Hepatocyte (in vitro differentiated cells): ENCODE data around the gene CHST11. TPM values are rescaled to one million over a fixed set of nuclear protein-coding genes. Genes with fewer than 3 reads are reported as not detected.

ENCODE experiments used
- DNase-seq: peaks from one replicate; pipeline ENCODE4 v3.0.0-alpha.2; 2016; ENCODE audit warnings: low spot score
- H2AFZ ChIP-seq: fragments of 200-600 bp; sonication (generic); 2 replicates; pipeline ENCODE4 v1.6.0; 2016; ENCODE audit warnings: antibody characterized with exemption, mild to moderate bottlenecking
- H3K27ac ChIP-seq: fragments of 200-600 bp; sonication (generic); 2 replicates; pipeline ENCODE4 v1.5.1; 2016; ENCODE audit warnings: mild to moderate bottlenecking
- H3K27me3 ChIP-seq: fragments of 200-600 bp; sonication (generic); 2 replicates; pipeline ENCODE4 v1.6.1; 2016
- H3K36me3 ChIP-seq: fragments of 200-600 bp; sonication (generic); replicated peaks from 2 replicates; pipeline ENCODE4 v1.5.1; 2016; ENCODE audit warnings: low read depth; ENCODE audit not compliant: insufficient read depth
- H3K4me1 ChIP-seq: fragments of 200-600 bp; sonication (generic); 2 replicates; pipeline ENCODE4 v1.5.1; 2016; ENCODE audit warnings: mild to moderate bottlenecking, moderate library complexity; ENCODE audit not compliant: insufficient read depth
- H3K4me2 ChIP-seq: fragments of 200-600 bp; sonication (generic); 2 replicates; pipeline ENCODE4 v1.6.0; 2016
- H3K4me3 ChIP-seq: fragments of 200-600 bp; sonication (generic); 2 replicates; pipeline ENCODE4 v1.5.1; 2016; ENCODE audit warnings: mild to moderate bottlenecking
- H3K79me2 ChIP-seq: fragments of 200-600 bp; sonication (generic); 2 replicates; pipeline ENCODE4 v1.6.0; 2017; ENCODE audit warnings: mild to moderate bottlenecking
- H3K9me2 ChIP-seq: fragments of 200-600 bp; sonication (generic); replicated peaks from 2 replicates; pipeline ENCODE4 v1.6.0; 2017; ENCODE audit warnings: mild to moderate bottlenecking; ENCODE audit not compliant: insufficient read depth
- H3K9me3 ChIP-seq: fragments of 200-600 bp; sonication (generic); 2 replicates; pipeline ENCODE4 v1.5.1; 2016; ENCODE audit warnings: low read depth, mild to moderate bottlenecking
- H4K20me1 ChIP-seq: fragments of 200-600 bp; sonication (generic); 2 replicates; pipeline ENCODE4 v1.6.0; 2016; ENCODE audit warnings: mild to moderate bottlenecking; ENCODE audit not compliant: insufficient read depth, poor library complexity, severe bottlenecking
- CTCF ChIP-seq: fragments of 200-600 bp; sonication (generic); IDR thresholded peaks from 2 replicates; pipeline ENCODE4 v1.5.1; 2016; ENCODE audit warnings: antibody characterized with exemption, mild to moderate bottlenecking; ENCODE audit not compliant: poor library complexity
- EZH2 ChIP-seq: fragments of 200-600 bp; sonication (generic); IDR thresholded peaks from 2 replicates; pipeline ENCODE4 v1.6.1; 2016; ENCODE audit warnings: antibody characterized with exemption, mild to moderate bottlenecking, borderline replicate concordance
- EZH2phosphoT487 ChIP-seq: fragments of 200-600 bp; sonication (generic); IDR thresholded peaks from one replicate; pipeline ENCODE4 v1.6.1; 2018; ENCODE audit warnings: antibody characterized with exemption, mild to moderate bottlenecking, low read depth, moderate library complexity; ENCODE audit not compliant: unreplicated experiment, severe bottlenecking
- WGBS: methylation state at CpG from one replicate; pipeline ENCODE4 v1.1.6; 2016; ENCODE audit warnings: low lambda C conversion rate; ENCODE audit errors: missing lambda C conversion rate; 5-methylcytosine and 5-hydroxymethylcytosine counted together
- polyA plus RNA-seq: library from polyadenylated mRNA; unstranded; fragments of >200 nt; fragmentation: Nextera tagmentation; extraction: Ambion mirVana; gene quantifications from 2 replicates; pipeline ENCODE4 v1.2.1, GENCODE V29; 2016
- total RNA-seq: library from RNA; depleted of rRNA; stranded (reverse); fragments of >200 nt; gene quantifications from 2 replicates; pipeline ENCODE4 v1.2.3, GENCODE V29; 2014

CHST11 gene
- total and polyA plus RNA-seq, 2 experiments from 2014 or later = 5.2 to 8.9 TPM

- H3K4me3 ChIP-seq = no peak overlapping the region
- DNase-seq = no peak
- no peak overlapping the region for H2AFZ ChIP-seq
- no peaks in the 10 kb centered on the region for H3K9me3 ChIP-seq
- 84% methylated on average over 3 of the region's 3 CpGs for WGBS
- no peaks in the 10 kb centered on the region for H3K36me3 ChIP-seq
- H3K4me2 ChIP-seq = no peak overlapping the region
- no peak overlapping the region for H3K27ac ChIP-seq
- no peaks in the 10 kb centered on the region for H4K20me1 ChIP-seq
- TF ChIP-seq EZH2phosphoT487 = no peak
- TF ChIP-seq CTCF = no peak
- TF ChIP-seq EZH2 = no peak
- no peaks in the 10 kb centered on the region for H3K27me3 ChIP-seq
- no peaks in the 10 kb centered on the region for H3K79me2 ChIP-seq
- H3K9me2 ChIP-seq = no peaks in the 10 kb centered on the region
- no peaks in the 10 kb centered on the region for H3K4me1 ChIP-seq
These were observed 89.8 kb downstream of the CHST11 start for GRCh38 chr12:104546575-104546974.

GRCh38 chr12:104547235-104547634, 90.5 kb downstream of the CHST11 start:
- H3K27ac ChIP-seq = no peak overlapping the region
- no peaks in the 10 kb centered on the region for H3K27me3 ChIP-seq
- no peak overlapping the region for H3K4me3 ChIP-seq
- H3K4me1 ChIP-seq = no peaks in the 10 kb centered on the region
- WGBS = 93% methylated on average over 9 of the region's 9 CpGs
- H3K79me2 ChIP-seq = no peaks in the 10 kb centered on the region
- H3K9me3 ChIP-seq = no peaks in the 10 kb centered on the region
- no peak overlapping the region for H3K4me2 ChIP-seq
- H3K36me3 ChIP-seq = no peaks in the 10 kb centered on the region
- H3K9me2 ChIP-seq = no peaks in the 10 kb centered on the region
- TF ChIP-seq EZH2phosphoT487 = no peak
- no peak for TF ChIP-seq CTCF
- no peak for TF ChIP-seq EZH2
- no peaks in the 10 kb centered on the region for H4K20me1 ChIP-seq
- DNase-seq = no peak
- no peak overlapping the region for H2AFZ ChIP-seq

- Histone ChIP-seq H3K4me3 (no peak overlapping the region), H3K36me3 (no peaks in the 10 kb centered on the region), H3K27ac (no peak overlapping the region), H3K9me2 (no peaks in the 10 kb centered on the region), H3K79me2 (no peaks in the 10 kb centered on the region), H3K27me3 (no peaks in the 10 kb centered on the region), H3K4me1 (no peaks in the 10 kb centered on the region), H3K9me3 (no peaks in the 10 kb centered on the region), H4K20me1 (no peaks in the 10 kb centered on the region), H2AFZ (no peak overlapping the region), H3K4me2 (no peak overlapping the region)
- no peak for TF ChIP-seq CTCF
- no peak for TF ChIP-seq EZH2phosphoT487
- TF ChIP-seq EZH2 = no peak
- 87% methylated on average over 9 of the region's 9 CpGs for WGBS
- no peak for DNase-seq
These were observed 93.2 kb downstream of the CHST11 start for GRCh38 chr12:104549815-104550480.
